Amniotic epithelial cell (primary cell): ENCODE measurements around the gene APOE.
"Not testable (repeated sequence)": the region's sequence is repeated elsewhere in the genome, so short reads cannot be mapped to it uniquely, and the experiment has no call there.

Experiments
- DNase-seq: peaks from one replicate; pipeline ENCODE4 v3.0.0-alpha.2; 2010; ENCODE audit warnings: low read depth

Gene APOE

DNA sequence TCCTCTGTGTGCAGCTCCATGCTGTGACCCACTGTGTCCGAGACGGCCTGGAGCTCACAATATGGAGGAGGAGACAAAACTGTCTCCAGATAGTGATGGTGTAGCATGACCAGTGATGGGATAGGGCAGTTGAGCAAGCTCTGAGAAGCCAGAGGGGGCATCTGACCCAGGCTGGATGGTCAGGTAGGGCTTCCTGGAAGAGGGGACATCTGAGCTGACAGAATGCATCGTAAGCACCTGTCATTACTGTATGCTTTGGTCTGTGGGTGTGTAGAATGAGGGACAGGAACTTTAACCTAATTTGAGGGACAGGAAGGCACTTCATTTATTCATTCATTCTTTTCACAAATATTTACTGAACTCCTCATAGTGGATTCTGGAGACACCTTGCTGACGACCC, 21.0 kb upstream of the APOE start:
- no peak for DNase-seq

DNA sequence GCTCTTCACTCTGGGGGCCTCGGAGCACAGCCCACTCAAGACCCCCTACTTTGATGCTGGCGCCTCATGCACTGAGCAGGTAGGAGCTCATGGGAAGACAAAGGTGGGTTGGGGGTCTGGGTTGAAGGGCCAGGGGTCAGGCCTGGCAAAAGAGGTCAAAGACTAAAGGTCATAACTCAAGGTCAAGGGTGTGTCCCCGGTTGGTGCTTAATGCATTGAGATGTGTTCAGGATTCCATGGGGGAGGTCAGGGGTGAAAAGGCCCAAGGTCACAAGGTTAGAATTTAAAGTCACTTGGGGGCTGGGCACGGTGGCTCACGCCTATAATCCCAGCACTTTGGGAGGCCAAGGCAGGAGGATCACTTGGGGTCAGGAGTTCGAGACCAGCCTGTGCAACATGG, 19.5 kb upstream of the APOE start:
- DNase-seq = no peak

DNA sequence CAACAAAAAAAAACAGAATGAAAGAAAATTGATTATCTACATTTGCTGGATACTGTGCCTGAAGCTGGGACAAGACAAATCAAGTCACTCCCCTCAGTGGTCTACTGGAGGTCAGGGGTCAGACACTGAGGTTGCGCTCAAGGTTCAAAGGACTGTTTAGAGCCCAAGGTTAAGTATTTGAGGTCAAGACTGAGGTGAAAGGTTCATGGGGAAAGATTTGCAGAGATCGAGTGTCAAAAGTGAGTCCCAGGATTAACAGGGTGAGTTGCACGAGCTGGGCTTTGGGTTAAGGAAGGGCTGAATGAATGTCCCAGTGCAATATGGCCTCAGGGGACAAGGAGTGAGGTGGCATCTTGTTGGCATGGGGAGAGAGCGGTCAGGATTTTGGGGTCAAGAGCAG, 17.9 kb upstream of the APOE start:
- DNase-seq = no peak

DNA sequence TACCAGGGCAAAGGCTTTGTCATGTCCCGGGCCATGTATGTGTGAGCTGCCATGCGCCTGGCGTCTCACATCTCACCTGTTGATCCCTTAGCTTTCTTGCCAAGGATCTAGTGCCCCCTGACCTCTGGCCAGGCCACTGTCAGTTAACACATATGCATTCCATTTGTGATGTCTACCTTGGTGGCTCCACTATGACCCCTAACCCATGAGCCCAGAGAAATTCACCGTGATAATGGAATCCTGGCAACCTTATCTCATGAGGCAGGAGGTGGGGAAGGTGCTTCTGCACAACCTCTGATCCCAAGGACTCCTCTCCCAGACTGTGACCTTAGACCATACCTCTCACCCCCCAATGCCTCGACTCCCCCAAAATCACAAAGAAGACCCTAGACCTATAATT, 17.3 kb upstream of the APOE start:
- DNase-seq = not testable (repeated sequence)

DNA sequence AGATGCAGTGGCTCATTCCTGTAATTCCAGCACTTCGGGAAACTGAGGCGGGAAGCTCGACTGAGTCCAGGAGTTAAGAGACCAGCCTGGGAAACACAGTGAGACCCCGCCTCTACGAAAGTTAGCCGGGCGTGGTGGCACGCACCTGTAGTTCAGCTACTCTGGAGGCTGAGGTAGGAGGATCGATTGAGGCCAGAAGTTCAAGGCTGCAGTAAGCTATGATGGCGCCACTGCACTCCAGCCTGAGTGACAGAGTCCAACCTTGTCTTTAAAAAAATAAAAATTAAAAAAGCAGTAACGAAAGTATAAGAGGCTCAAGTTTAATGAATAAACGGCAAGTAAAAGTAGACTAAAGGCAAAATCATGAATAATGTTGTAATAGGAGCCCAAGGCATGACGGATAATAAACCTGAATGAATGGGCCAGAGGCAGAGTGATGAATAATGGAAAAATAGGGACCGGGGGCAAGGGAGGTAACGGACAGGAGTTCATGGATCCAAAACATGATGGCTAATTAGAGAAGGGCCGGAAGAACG, 15.7 kb upstream of the APOE start:
- DNase-seq = no peak

DNA sequence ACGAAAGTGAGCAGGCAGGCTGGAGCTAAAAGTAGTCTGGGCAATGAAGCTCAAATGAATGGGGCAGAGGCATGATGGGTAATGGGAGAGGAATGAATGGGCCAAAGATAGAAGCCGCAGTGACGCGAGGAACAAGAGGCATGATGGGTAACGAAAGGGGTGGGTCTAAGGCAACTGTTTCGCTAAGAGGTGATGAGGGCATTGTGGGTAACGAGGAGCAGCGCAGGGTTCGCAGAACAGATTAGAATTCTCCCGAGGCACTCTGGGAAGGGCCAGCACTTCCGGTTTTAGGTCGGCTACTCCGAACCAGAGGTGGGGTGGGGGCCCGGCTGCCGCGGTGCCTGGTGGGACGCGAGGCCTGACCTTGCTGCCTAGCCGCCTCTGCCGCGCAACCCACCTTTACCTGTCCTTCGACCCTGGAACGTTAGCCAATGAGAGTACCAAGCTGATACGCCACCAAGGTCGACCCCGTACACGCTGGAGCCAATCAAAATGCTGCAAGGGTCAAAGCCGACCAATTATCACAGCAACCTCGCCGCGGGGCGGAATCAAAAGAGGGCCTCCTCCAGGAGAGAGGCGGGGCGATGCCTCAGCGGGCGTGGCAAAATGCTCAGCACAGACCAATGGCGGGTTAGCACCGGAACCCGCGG, 15.1 kb upstream of the APOE start:
- DNase-seq = peak; percentile 100

DNA sequence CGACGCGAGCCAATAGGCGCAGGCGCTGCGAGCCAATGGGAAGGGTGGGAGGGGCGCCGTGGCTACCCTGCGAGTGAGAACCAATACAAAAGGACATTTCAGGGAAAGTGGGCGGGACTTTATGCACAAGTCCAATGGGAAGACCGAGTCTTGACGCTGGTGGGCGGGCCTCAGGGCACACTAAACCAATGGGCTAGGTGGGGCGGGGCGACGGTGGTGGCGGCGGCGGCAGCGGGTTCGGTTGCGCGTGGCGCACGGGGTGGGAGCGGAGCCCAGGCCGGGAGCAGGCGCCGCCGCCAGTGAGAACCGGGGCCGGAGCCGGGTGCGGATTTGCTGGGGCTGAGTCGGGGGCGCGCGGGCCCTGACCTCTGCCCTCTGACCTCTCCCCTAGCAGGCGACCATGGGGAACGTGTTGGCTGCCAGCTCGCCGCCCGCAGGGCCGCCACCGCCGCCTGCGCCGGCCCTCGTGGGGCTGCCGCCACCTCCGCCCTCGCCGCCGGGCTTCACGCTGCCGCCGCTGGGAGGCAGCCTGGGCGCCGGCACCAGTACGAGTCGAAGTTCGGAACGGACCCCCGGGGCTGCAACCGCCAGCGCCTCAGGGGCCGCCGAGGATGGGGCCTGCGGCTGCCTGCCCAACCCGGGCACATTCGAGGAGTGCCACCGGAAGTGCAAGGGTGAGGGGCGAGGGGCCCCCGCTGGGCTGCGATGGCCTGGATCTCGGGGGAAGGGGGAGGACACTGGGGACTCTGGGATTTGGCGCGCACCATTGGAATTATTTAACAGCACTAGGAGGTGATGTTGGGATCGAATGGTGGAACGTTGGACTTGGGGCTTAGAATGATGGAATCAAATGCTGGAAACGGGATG, 14.3 kb upstream of the APOE start, which contains the start of gene TOMM40:
Gene TOMM40, plus strand, starts transcription at position 239 of the 867 bp plus-strand sequence. Its CDS starts 162 bp downstream, at position 401.
- DNase-seq = peak; percentile 99

DNA sequence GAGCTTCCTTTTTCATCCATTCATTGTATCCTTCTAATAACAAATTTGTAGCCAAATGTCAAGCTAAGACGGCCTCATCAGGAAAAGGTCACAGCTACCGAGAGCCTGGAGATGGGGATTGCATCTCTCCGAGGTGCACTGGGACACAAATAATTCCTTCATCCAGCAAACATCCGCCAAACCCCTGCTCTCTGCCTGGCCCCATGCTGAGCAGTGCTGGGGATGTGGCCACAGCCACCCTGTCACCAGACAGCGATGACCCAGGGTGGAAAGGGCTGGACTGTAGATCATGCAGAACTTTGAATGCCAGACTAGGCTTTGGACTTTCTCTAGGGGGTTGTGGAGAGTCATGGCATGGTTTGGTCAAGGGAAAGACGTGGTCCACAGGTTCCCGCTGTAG, 12.7 kb upstream of the APOE start:
- DNase-seq = no peak

DNA sequence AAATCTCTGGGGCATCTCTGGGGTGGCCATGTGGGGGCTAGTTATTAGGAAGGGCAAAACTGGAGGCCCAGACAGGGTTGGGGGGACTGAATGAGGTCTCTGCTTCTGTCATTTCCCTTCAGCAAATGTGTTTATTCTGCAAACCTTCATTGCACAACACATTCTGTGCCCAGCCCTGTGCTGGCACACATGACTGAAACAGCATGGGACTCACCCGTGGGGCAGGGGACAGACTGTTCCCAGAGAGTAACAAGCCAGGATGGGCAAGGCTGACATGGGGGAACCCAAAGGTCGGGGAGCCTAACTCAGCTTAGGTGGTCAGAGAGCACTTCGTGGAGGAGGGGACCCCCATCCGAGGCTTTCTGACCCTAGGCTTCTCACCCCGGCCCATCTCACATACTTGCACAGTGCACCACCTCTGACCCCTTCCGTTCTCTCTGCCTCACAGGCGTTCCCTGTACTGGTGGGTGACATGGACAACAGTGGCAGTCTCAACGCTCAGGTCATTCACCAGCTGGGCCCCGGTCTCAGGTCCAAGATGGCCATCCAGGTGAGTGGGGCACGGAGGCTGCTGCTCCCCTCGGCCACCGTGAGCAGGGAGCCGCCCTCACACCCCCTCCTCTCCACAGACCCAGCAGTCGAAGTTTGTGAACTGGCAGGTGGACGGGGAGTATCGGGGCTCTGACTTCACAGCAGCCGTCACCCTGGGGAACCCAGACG, 12.1 kb upstream of the APOE start:
- no peak for DNase-seq

DNA sequence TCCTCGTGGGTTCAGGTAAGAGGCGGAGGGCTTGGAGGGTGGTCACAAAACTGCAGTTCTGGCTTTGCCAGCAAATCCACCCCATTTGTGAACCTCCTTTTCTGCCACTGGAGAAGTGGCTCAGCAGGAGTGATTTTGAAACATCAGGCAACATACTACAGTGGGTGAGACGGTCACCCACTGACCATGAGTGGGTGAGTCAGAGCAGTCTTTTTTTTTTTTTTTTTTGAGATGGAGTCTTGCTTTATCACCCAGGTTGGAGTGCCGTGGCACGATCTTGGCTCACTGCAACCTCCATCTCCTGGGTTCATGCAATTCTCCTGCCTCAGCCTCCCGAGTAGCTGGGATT, 11.6 kb upstream of the APOE start:
- peak; percentile 38 for DNase-seq

DNA sequence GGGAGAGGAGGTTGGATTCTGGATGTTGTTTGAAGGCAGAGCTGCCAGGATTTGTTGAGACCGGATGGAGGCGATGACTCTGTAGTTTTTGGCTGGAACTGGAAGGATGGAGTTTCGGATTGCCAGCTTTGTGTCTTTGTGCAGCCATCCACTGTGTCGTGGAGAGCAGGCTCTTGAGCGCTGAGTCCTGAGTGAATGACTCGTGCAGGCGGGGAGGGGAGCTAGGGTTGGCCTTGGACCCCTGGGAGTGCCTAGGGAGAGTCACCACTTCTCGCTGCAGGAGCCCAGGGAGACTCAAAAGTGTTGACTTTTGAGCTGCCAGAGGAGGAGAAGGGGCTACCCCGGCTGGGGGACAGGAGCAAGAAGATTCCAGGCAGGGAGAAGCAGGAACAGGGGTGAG, 10.7 kb upstream of the APOE start:
- DNase-seq = no peak

DNA sequence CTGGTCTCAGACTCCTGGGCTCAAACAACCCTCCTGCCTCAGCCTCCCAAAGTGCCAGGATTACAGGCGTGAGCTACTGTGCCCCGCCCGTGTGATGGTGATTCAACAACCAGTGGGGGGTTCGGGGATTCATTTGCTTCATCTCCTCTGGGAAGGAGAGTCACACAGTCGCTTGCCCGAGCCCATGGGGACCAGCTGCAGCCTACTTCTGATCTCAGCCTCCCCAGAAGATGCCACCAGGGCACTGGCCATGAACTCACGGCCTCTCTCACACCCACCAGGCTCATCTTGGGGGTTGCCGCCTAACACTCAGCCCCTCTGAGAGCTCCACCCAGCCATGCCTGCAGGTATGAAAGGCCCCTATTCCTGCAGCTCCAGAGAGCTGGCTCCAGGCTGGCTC, 7.8 kb upstream of the APOE start:
- no peak for DNase-seq

DNA sequence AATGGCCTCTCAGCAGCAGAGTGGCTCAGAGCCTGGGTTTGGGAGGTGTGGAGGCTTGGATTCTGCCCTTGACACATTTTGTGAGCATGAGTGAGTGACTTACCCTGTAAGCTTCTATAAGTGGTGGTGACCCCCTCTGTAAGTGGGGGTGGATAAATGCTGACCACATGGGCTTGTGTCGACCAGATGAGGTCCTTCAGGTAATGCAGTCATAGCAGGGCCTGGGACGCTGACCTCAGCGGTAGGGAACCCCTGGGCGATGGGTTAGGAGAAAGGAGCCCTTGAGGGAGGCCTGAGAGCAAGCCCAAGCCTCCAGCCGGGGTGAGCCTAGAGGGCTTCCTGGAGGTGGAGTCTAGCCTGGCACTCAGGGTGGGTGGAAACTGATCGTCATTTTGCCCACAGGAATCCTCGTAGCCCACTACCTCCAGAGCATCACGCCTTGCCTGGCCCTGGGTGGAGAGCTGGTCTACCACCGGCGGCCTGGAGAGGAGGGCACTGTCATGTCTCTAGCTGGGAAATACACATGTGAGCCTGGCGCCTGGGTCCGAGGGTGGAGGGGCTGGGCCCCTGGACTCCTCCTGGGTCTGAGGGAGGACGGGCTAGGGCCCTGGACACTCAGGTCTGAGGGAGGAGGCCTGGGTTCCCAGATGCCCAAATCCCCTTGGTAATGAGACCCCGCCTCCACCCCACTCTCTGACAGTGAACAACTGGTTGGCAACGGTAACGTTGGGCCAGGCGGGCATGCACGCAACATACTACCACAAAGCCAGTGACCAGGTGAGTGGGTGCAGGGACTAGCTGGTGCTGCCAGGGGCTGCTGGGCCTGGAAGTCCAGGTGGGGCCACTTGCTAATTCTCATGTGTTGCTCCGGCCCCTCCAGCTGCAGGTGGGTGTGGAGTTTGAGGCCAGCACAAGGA, 5.0 kb upstream of the APOE start:
- no peak for DNase-seq

DNA sequence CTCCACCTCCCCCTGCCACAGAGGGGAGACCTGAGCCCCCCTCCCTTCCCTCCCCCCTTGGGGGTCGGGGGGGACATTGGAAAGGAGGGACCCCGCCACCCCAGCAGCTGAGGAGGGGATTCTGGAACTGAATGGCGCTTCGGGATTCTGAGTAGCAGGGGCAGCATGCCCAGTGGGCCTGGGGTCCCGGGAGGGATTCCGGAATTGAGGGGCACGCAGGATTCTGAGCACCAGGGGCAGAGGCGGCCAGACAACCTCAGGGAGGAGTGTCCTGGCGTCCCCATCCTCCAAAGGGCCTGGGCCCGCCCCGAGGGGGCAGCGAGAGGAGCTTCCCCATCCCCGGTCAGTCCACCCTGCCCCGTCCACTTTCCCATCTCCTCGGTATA, 2.4 kb upstream of the APOE start:
- no peak for DNase-seq

DNA sequence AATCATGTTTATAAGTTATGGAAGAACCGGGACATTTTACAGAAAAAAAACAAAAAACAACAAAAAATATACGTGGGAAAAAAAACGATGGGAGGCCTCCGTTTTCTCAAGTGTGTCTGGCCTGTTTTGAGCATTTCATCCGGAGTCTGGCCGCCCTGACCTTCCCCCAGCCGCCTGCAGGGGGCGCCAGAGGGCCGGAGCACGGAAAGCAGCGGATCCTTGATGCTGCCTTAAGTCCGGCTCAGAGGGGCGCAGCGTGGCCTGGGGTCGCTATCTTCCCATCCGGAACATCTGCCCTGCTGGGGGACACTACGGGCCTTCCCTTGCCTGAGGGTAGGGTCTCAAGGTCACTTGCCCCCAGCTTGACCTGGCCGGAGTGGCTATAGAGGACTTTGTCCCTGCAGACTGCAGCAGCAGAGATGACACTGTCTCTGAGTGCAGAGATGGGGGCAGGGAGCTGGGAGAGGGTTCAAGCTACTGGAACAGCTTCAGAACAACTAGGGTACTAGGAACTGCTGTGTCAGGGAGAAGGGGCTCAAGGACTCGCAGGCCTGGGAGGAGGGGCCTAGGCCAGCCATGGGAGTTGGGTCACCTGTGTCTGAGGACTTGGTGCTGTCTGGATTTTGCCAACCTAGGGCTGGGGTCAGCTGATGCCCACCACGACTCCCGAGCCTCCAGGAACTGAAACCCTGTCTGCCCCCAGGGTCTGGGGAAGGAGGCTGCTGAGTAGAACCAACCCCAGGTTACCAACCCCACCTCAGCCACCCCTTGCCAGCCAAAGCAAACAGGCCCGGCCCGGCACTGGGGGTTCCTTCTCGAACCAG, 1.8 kb upstream of the APOE start:
- DNase-seq = peak; percentile 46

DNA sequence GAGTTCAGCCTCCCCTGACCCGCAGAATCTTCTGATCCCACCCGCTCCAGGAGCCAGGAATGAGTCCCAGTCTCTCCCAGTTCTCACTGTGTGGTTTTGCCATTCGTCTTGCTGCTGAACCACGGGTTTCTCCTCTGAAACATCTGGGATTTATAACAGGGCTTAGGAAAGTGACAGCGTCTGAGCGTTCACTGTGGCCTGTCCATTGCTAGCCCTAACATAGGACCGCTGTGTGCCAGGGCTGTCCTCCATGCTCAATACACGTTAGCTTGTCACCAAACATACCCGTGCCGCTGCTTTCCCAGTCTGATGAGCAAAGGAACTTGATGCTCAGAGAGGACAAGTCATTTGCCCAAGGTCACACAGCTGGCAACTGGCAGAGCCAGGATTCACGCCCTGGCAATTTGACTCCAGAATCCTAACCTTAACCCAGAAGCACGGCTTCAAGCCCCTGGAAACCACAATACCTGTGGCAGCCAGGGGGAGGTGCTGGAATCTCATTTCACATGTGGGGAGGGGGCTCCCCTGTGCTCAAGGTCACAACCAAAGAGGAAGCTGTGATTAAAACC, 1.1 kb upstream of the APOE start:
- peak; percentile 54 for DNase-seq

DNA sequence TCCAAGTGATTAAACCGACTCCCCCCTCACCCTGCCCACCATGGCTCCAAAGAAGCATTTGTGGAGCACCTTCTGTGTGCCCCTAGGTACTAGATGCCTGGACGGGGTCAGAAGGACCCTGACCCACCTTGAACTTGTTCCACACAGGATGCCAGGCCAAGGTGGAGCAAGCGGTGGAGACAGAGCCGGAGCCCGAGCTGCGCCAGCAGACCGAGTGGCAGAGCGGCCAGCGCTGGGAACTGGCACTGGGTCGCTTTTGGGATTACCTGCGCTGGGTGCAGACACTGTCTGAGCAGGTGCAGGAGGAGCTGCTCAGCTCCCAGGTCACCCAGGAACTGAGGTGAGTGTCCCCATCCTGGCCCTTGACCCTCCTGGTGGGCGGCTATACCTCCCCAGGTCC, 2.0 kb downstream of the APOE start:
- DNase-seq = no peak

DNA sequence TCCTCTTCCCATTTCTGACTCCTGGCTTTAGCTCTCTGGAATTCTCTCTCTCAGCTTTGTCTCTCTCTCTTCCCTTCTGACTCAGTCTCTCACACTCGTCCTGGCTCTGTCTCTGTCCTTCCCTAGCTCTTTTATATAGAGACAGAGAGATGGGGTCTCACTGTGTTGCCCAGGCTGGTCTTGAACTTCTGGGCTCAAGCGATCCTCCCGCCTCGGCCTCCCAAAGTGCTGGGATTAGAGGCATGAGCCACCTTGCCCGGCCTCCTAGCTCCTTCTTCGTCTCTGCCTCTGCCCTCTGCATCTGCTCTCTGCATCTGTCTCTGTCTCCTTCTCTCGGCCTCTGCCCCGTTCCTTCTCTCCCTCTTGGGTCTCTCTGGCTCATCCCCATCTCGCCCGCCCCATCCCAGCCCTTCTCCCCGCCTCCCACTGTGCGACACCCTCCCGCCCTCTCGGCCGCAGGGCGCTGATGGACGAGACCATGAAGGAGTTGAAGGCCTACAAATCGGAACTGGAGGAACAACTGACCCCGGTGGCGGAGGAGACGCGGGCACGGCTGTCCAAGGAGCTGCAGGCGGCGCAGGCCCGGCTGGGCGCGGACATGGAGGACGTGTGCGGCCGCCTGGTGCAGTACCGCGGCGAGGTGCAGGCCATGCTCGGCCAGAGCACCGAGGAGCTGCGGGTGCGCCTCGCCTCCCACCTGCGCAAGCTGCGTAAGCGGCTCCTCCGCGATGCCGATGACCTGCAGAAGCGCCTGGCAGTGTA, 2.7 kb downstream of the APOE start:
- no peak for DNase-seq

DNA sequence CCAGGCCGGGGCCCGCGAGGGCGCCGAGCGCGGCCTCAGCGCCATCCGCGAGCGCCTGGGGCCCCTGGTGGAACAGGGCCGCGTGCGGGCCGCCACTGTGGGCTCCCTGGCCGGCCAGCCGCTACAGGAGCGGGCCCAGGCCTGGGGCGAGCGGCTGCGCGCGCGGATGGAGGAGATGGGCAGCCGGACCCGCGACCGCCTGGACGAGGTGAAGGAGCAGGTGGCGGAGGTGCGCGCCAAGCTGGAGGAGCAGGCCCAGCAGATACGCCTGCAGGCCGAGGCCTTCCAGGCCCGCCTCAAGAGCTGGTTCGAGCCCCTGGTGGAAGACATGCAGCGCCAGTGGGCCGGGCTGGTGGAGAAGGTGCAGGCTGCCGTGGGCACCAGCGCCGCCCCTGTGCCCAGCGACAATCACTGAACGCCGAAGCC, 3.3 kb downstream of the APOE start:
- no peak for DNase-seq

DNA sequence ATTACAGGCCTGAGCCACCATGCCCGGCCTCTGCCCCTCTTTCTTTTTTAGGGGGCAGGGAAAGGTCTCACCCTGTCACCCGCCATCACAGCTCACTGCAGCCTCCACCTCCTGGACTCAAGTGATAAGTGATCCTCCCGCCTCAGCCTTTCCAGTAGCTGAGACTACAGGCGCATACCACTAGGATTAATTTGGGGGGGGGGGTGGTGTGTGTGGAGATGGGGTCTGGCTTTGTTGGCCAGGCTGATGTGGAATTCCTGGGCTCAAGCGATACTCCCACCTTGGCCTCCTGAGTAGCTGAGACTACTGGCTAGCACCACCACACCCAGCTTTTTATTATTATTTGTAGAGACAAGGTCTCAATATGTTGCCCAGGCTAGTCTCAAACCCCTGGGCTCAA, 4.2 kb downstream of the APOE start:
- DNase-seq = no peak
